Measurements from ENCODE around the gene TTBK2.

Gene TTBK2

DNA sequence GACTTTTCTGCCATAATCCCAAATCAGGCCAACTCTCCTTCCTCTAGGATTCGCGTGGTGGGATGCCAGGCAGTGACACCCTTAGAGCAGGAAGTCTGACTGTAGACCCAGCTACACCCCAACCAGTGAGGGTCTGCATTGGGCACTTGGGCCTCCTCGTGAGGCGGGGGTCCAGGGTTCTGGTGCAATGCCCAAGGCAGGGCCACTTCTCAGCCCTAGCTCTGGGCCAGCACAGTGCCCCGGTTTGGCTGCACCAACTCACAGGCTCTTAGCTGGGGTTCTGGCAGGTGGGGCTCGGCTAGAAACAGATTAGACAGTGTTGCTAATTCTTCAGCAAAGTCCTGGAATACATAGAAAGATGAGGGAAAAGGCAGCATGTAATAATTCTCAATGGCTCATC is 196.3 kb downstream of the TTBK2 start:
- no peak for DNase-seq

DNA sequence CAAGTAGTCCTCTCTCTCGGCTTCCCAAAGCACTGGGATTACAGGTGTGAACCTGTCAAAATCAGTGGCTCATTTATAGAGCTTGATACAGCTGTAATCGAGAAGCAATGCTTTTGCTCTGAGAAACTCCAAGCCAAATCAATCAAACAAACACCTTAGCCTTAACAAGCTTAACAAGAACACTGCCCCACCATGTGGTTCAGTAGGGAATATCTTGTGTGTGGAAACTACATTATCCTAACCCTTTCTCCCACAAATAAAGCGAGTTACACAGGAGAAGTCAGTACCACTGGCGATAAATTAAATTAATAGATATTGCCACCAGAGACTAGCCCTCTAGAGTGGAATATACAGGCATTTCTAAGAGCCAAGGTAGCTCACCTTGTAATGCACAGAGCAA is 197.5 kb downstream of the TTBK2 start:
- no peak for DNase-seq

- DNase-seq = no peak
These were observed 198.7 kb downstream of the TTBK2 start for GRCh38 chr15:42721916-42722315.

GRCh38 chr15:42721016-42721415 is 199.6 kb downstream of the TTBK2 start:
- no peak for DNase-seq

DNA sequence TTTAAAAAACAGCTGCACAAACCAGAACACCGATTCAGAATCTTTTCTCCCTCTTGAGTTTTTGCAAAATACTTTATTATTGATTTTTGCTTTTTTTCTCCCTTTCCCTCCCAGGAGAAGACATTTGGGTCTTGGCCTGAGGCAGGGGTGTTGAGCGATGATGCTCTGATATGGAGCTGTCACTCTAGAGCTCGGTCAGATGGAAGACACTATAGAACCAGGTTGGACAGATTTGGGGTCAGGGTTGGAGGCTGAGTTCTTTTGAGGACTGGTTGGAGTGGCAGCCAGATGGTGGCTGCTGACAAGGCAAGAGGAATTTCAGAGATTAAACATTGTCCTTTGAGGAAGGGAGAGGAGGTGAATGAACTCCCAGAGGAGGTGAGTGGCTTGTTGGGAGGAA is 200.5 kb downstream of the TTBK2 start:
- no peak for DNase-seq

GRCh38 chr15:42719043-42719442 is 201.5 kb downstream of the TTBK2 start:
- DNase-seq = no peak

- no peak for DNase-seq
These were observed 204.0 kb downstream of the TTBK2 start for GRCh38 chr15:42716626-42717025.

DNA sequence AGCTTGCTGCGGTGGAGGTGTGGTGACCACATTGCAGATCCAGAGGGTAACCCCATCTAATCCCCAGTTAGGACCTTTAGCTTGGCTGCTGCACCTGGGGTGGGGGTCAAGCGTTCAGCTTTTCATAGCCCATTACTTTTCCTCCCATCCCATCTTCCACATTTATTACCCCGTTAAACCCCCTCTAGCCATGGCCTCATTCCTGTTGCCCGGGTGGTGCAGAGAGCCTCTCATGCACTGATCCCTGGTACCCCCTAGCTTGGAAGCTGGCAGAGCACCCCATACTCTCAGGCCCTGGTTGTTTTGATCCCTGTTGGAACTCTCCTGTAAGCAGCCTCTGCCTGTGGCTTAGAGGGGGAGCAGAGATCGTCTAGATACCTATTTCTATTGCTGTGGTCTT is 204.5 kb downstream of the TTBK2 start:
- DNase-seq = no peak

- no peak for DNase-seq
These were observed 208.0 kb downstream of the TTBK2 start for GRCh38 chr15:42712584-42712983.

DNA sequence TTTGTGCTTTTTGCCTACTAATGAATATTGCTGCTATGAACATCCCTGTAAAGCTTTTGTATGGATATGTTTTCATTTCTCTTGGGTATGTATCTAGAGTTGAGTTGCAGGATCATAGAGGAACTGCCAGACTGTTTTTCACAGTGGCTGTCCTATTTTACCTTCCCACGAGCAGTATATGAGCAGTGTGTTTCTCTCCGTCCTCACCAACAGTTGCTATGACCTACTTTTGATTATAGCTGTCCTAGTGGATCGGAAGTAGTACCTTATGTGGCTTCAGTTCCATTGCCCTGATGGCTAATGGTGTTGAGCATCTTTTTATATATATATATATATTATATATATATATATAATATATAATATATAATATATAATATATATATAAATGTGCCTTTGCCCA is 208.8 kb downstream of the TTBK2 start:
- no peak for DNase-seq

GRCh38 chr15:42710662-42711061 is 209.9 kb downstream of the TTBK2 start:
- DNase-seq = no peak

- no peak for DNase-seq
These were observed 212.6 kb downstream of the TTBK2 start for GRCh38 chr15:42707873-42708544.

DNA sequence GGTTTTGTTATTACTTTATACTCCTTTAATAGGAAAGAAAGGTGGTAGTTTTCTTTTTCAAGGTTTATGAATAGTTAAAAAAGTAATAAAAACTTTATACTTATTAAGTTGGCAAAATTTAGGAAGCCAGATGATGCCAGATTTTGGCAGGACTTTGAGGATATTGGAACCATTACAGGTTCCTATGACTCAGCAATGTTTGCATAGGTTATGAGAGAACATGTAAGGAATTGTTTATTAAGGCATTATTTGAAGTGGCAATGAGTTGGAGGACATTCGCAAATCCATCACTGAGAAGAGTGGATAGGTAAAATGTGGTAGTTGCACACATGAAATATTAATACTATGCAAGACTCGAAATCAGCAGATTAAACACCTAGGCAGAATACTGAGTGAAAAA is 213.5 kb downstream of the TTBK2 start:
- DNase-seq = no peak

DNA sequence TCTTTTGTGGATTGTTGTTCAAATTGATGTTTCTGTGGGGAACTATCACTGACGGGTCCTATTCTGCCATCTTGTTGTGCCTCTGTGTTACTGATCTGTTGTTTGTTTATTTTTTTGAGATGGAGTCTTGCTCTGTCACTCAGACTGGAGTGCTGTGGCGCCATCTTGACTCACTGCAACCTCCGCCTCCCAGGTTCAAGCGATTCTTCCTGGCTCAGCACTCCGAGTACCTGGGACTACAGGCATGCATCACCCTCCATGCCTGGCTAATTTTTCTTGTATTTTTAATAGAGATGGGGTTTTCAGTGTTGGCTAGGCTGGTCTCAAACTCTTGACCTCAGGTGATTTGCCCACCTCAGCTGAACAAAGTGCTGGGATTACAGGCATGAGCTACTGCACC is 215.2 kb downstream of the TTBK2 start:
- no peak for DNase-seq

- no peak for DNase-seq
These were observed 216.1 kb downstream of the TTBK2 start for GRCh38 chr15:42704492-42704926.

DNA sequence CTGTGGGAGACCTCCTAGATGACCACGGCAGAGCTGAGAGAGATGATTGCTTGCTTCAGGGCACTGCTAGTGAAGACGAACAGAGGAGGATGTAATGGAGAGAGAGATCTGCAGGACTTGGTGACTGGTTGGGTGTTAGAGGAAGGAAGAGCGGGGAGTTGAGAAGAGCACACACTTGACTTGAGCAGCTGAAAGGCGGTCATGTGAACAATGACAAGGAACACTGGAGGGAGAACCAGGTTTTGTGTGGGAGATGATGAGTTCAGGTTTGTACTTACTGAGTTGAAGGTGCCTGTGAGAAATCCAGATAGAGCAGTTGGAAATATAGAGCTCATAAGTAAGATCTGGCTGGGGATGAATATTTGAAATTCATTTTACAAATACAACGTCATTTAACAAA is 224.0 kb downstream of the TTBK2 start:
- DNase-seq = no peak

- no peak for DNase-seq
These were observed 225.0 kb downstream of the TTBK2 start for GRCh38 chr15:42695527-42696071.

DNA sequence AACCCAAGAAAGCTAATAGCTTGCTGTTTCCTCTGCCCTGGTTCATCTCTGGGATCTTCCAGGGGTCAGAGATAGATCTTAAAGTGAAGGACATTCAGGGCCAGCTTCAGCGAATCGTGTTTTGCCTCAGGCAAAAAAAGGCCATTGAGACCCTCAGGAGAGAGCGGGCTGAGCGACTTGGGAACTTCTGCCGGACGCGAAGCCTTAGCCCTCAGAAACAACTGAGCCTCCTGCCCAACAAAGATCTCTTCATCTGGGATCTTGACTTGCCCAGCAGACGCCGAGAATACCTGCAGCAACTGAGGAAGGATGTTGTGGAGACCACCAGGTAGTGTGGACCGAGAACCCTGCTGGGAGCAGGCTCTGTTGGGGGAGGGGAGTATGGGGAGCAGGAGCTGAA is 226.2 kb downstream of the TTBK2 start:
- DNase-seq = no peak

DNA sequence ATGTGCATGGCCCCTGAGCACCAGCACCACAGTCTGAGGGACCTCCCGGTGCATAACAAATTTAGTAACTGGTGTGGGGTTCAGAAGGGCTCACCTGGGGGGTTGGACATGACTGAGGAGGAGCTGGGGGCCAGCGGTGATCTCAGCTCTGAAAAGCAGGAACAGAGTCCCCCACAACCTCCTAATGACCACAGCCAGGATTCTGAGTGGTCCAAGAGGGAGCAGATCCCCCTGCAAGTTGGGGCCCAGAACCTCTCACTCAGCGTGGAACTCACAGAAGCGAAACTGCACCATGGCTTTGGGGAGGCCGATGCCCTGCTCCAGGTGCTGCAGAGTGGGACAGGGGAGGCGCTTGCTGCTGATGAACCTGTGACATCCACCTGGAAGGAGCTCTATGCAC is 226.6 kb downstream of the TTBK2 start:
- DNase-seq = no peak

GRCh38 chr15:42693496-42693895 is 227.1 kb downstream of the TTBK2 start:
- DNase-seq = no peak

- DNase-seq = no peak
These were observed 227.6 kb downstream of the TTBK2 start for GRCh38 chr15:42692997-42693396.

- no peak for DNase-seq
These were observed 228.0 kb downstream of the TTBK2 start for GRCh38 chr15:42692536-42692935.

DNA sequence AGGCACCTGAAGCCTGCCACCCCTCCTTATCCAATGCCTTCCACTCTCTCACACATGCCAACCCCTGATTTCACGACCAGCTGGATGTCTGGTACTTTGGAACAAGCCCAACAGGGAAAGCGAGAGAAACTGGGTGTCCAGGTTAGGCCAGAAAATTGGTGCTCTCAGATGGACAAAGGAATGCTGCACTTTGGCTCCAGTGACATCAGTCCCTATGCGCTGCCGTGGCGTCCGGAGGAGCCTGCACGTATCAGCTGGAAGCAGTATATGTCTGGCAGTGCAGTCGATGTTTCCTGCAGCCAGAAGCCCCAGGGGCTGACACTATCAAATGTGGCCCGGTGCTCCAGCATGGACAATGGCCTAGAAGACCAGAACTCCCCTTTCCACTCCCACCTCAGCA is 228.8 kb downstream of the TTBK2 start:
- no peak for DNase-seq

DNA sequence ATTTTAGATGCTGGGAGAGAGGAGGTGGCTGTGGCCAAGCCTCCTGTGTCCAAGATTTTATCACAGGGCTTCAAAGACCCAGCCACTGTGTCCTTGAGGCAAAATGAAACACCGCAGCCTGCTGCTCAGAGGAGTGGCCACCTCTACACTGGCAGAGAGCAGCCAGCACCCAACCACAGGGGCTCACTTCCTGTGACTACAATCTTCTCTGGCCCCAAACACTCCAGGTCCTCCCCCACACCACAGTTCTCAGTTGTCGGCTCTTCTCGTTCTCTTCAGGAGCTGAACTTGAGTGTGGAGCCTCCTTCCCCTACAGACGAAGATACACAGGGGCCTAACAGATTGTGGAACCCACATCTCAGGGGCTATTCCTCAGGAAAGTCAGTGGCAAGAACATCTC is 229.3 kb downstream of the TTBK2 start:
- DNase-seq = no peak

All from T1000 (cell line).